WERI-Rb-1 (cell line): ENCODE data around the gene ZNF552.
"Not testable (repeated sequence)": the region's sequence is repeated elsewhere in the genome, so short reads cannot be mapped to it uniquely, and the experiment has no call there.

Experiments
- DNase-seq: peaks from one replicate; pipeline ENCODE4 v3.0.0-alpha.2; 2020
- H3K27ac ChIP-seq: fragments of 250-450 bp; sonication (Bioruptor Pico); 2 replicates; pipeline ENCODE4 v1.5.1; 2020; ENCODE audit warnings: mild to moderate bottlenecking, moderate library complexity
- H3K27me3 ChIP-seq: fragments of 250-450 bp; sonication (Bioruptor Pico); 2 replicates; pipeline ENCODE4 v1.5.1; 2021; ENCODE audit warnings: mild to moderate bottlenecking, low read depth, moderate library complexity; ENCODE audit not compliant: insufficient read depth, severe bottlenecking
- H3K36me3 ChIP-seq: fragments of 250-450 bp; sonication (Bioruptor Pico); 2 replicates; pipeline ENCODE4 v1.5.1; 2020; ENCODE audit warnings: mild to moderate bottlenecking, moderate library complexity
- H3K4me3 ChIP-seq: 2 replicates; pipeline ENCODE4 v1.5.1; 2011; ENCODE audit warnings: low read depth, mild to moderate bottlenecking, control low read depth, low read length
- H3K9me3 ChIP-seq: fragments of 250-450 bp; sonication (Bioruptor Pico); 2 replicates; pipeline ENCODE4 v1.5.1; 2021; ENCODE audit warnings: mild to moderate bottlenecking, moderate library complexity; ENCODE audit not compliant: severe bottlenecking
- CTCF ChIP-seq: IDR thresholded peaks from 2 replicates; pipeline ENCODE4 v1.5.1; 2011; ENCODE audit warnings: low read depth, mild to moderate bottlenecking, control low read depth, inconsistent platforms, low read length

The ZNF552 gene

GRCh38 chr19:57814505-57815246 lies at the start of gene ZNF552:
Gene ZNF552, minus strand, starts transcription at chr19:57814913. Its CDS starts 170 bp downstream, at chr19:57814743.
- H3K27me3 ChIP-seq = no peaks in the 10 kb centered on the region
- peaks cover 23% of the 10 kb centered on the region for H3K36me3 ChIP-seq
- peak within 1 kb of the TSS; percentile 93 for H3K4me3 ChIP-seq
- H3K9me3 ChIP-seq = no peaks in the 10 kb centered on the region
- peak within 1 kb of the TSS; percentile 61 for H3K27ac ChIP-seq
- DNase-seq = peak; percentile 86
- TF ChIP-seq CTCF = no peak

GRCh38 chr19:57862351-57862750 lies 47.6 kb upstream of the ZNF552 start:
- H3K27ac ChIP-seq = not testable (repeated sequence)
- H3K36me3 ChIP-seq = peaks cover 73% of the 10 kb centered on the region

GRCh38 chr19:57854117-57854516 lies 39.4 kb upstream of the ZNF552 start:
- not testable (repeated sequence) for DNase-seq, H3K4me3 ChIP-seq, H3K27ac ChIP-seq, H3K9me3 ChIP-seq, H3K27me3 ChIP-seq
- peaks cover 32% of the 10 kb centered on the region for H3K36me3 ChIP-seq

More at GRCh38 chr19:57862351-57862750, 47.6 kb upstream of the ZNF552 start:
- not testable (repeated sequence) for H3K27me3 ChIP-seq, DNase-seq, H3K9me3 ChIP-seq, H3K4me3 ChIP-seq

GRCh38 chr19:57851812-57852603 lies 37.3 kb upstream of the ZNF552 start:
- H3K27me3 ChIP-seq, H3K9me3 ChIP-seq, H3K27ac ChIP-seq, H3K4me3 ChIP-seq, DNase-seq: not testable (repeated sequence)
- H3K36me3 ChIP-seq = peaks cover 22% of the 10 kb centered on the region

- DNase-seq = peak; percentile 57
- no peaks in the 10 kb centered on the region for H3K9me3 ChIP-seq
- H3K36me3 ChIP-seq = peaks cover 17% of the 10 kb centered on the region
- H3K4me3 ChIP-seq = peak overlapping the region; percentile 88
- no peaks in the 10 kb centered on the region for H3K27me3 ChIP-seq
- TF ChIP-seq CTCF = no peak
- peak overlapping the region; percentile 88 for H3K27ac ChIP-seq
Observed at GRCh38 chr19:57850553-57851017, 35.9 kb upstream of the ZNF552 start.

GRCh38 chr19:57849666-57850473 lies 35.2 kb upstream of the ZNF552 start, which contains the start of gene ZNF587:
Gene ZNF587, plus strand, starts transcription at chr19:57849859. Its CDS starts 180 bp downstream, at chr19:57850039.
- H3K27me3 ChIP-seq, H3K9me3 ChIP-seq: not testable (repeated sequence)
- Histone ChIP-seq H3K27ac (peak within 1 kb of the TSS; percentile 88), H3K36me3 (peaks cover 22% of the 10 kb centered on the region), H3K4me3 (peak within 1 kb of the TSS; percentile 88)
- DNase-seq = peak; percentile 80

GRCh38 chr19:57849162-57849665 lies 34.5 kb upstream of the ZNF552 start:
- Histone ChIP-seq H3K4me3 (peak overlapping the region; percentile 88), H3K27ac (peak overlapping the region; percentile 88), H3K36me3 (peaks cover 23% of the 10 kb centered on the region)
- not testable (repeated sequence) for DNase-seq, H3K9me3 ChIP-seq, H3K27me3 ChIP-seq

- H3K9me3 ChIP-seq, DNase-seq, H3K27ac ChIP-seq, H3K4me3 ChIP-seq, H3K27me3 ChIP-seq: not testable (repeated sequence)
- H3K36me3 ChIP-seq = peaks cover 21% of the 10 kb centered on the region
Observed at GRCh38 chr19:57847164-57847563, 32.5 kb upstream of the ZNF552 start.
